Hematopoietic multipotent progenitor cell treated with erythropoietin and hydrocortisone succinate and interleukin-3 and kit ligand, for 6 days (in vitro differentiated cells): Measurements from ENCODE around the gene NOTCH2.

Experiments
- DNase-seq: peaks from one replicate; pipeline ENCODE4 v3.0.0-alpha.2; 2015

The NOTCH2 gene

GRCh38 chr1:119971710-119972570 is 97.5 kb downstream of the NOTCH2 start:
- DNase-seq, result no peak

GRCh38 chr1:119968601-119969000 is 100.9 kb downstream of the NOTCH2 start:
- no peak for DNase-seq

- DNase-seq, result peak; percentile 88
Observed at GRCh38 chr1:119968068-119968492, 101.4 kb downstream of the NOTCH2 start.

GRCh38 chr1:119966681-119967080 is 102.8 kb downstream of the NOTCH2 start:
- DNase-seq, result no peak

- DNase-seq, result no peak
Observed at GRCh38 chr1:119966020-119966419, 103.4 kb downstream of the NOTCH2 start.

- no peak for DNase-seq
Observed at GRCh38 chr1:119964673-119965363, 104.6 kb downstream of the NOTCH2 start.

- DNase-seq, result no peak
Observed at GRCh38 chr1:119962296-119962968, 107.0 kb downstream of the NOTCH2 start.

- no peak for DNase-seq
Observed at GRCh38 chr1:119960501-119960900, 109.0 kb downstream of the NOTCH2 start.

GRCh38 chr1:119959268-119960220 is 109.9 kb downstream of the NOTCH2 start:
- DNase-seq, result no peak

GRCh38 chr1:119958223-119958622 is 111.2 kb downstream of the NOTCH2 start:
- no peak for DNase-seq

GRCh38 chr1:119956306-119956705 is 113.2 kb downstream of the NOTCH2 start:
- DNase-seq, result no peak

- no peak for DNase-seq
Observed at GRCh38 chr1:119954476-119955422, 114.7 kb downstream of the NOTCH2 start.

GRCh38 chr1:119953266-119953998 is 116.0 kb downstream of the NOTCH2 start:
- no peak for DNase-seq

- no peak for DNase-seq
Observed at GRCh38 chr1:119952496-119952895, 117.0 kb downstream of the NOTCH2 start.

GRCh38 chr1:119948342-119949214 is 120.9 kb downstream of the NOTCH2 start:
- peak; percentile 89 for DNase-seq

GRCh38 chr1:119947468-119947867 is 122.0 kb downstream of the NOTCH2 start:
- DNase-seq, result no peak

- no peak for DNase-seq
Observed at GRCh38 chr1:119946724-119947123, 122.7 kb downstream of the NOTCH2 start.

- no peak for DNase-seq
Observed at GRCh38 chr1:119943216-119943615, 126.2 kb downstream of the NOTCH2 start.

- no peak for DNase-seq
Observed at GRCh38 chr1:119941392-119941791, 128.1 kb downstream of the NOTCH2 start.
